ENCODE data around the gene BBS12.
A peak's percentile ranks its signal among the peaks of the same experiment; 100 is the strongest.

The BBS12 gene

GRCh38 chr4:122732329-122733026 lies at the start of gene BBS12:
TSS of gene BBS12 (plus strand) at chr4:122732704. CDS start at chr4:122741893, 9,189 bp downstream.
- peaks cover 13% of the 10 kb centered on the region for H3K4me1 ChIP-seq (ENCODE audit: control insufficient read depth, low read depth, low read length)
- H3K27ac ChIP-seq (ENCODE audit: low read length) = peak within 1 kb of the TSS; percentile 64
- H3K9ac ChIP-seq (ENCODE audit: low read length) = peak within 1 kb of the TSS; percentile 75
- peaks cover 3% of the 10 kb centered on the region for H3K9me3 ChIP-seq (ENCODE audit: control insufficient read depth, low read depth, low read length)
- peak within 1 kb of the TSS; percentile 95 for H3K4me3 ChIP-seq (ENCODE audit: low read length)
- no peaks in the 10 kb centered on the region for H3K27me3 ChIP-seq (ENCODE audit: control insufficient read depth, insufficient read depth, low read length)
- no peaks in the 10 kb centered on the region for H3K36me3 ChIP-seq (ENCODE audit: control insufficient read depth, low read depth, low read length)

DNA sequence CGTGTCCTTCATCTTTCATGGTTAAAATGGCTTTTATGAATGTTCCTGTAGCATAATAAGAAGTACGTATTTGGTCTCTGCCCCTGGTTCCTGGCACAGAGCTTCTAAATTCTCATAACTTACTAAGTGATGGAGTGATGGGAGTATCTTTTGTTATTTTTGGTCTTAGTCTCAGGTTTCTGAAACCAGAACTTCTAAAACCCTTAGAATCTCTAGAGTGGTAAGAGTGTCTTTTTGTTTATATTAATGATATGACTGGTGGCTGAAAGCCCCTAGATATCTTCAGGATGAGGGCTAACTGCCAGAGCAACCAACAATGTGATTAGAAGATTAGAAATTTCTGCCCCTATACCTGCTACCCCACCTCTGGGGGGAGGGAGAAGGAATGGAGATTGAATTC lies 45.8 kb upstream of the BBS12 start:
- Histone ChIP-seq H3K27me3 (ENCODE audit: control insufficient read depth, insufficient read depth, low read length) (no peaks in the 10 kb centered on the region), H3K9ac (ENCODE audit: low read length) (no peak overlapping the region), H3K36me3 (ENCODE audit: control insufficient read depth, low read depth, low read length) (no peaks in the 10 kb centered on the region), H3K4me1 (ENCODE audit: control insufficient read depth, low read depth, low read length) (no peaks in the 10 kb centered on the region), H3K27ac (ENCODE audit: low read length) (no peak overlapping the region), H3K9me3 (ENCODE audit: control insufficient read depth, low read depth, low read length) (no peaks in the 10 kb centered on the region), H3K4me3 (ENCODE audit: low read length) (no peak overlapping the region)

- no peaks in the 10 kb centered on the region for H3K9me3 ChIP-seq (ENCODE audit: control insufficient read depth, low read depth, low read length)
- no peak overlapping the region for H3K9ac ChIP-seq (ENCODE audit: low read length)
- H3K27me3 ChIP-seq (ENCODE audit: control insufficient read depth, insufficient read depth, low read length) = no peaks in the 10 kb centered on the region
- no peaks in the 10 kb centered on the region for H3K4me1 ChIP-seq (ENCODE audit: control insufficient read depth, low read depth, low read length)
- H3K4me3 ChIP-seq (ENCODE audit: low read length) = no peak overlapping the region
- H3K36me3 ChIP-seq (ENCODE audit: control insufficient read depth, low read depth, low read length) = no peaks in the 10 kb centered on the region
- H3K27ac ChIP-seq (ENCODE audit: low read length) = no peak overlapping the region
Measured at GRCh38 chr4:122687531-122688061, 44.9 kb upstream of the BBS12 start.

DNA sequence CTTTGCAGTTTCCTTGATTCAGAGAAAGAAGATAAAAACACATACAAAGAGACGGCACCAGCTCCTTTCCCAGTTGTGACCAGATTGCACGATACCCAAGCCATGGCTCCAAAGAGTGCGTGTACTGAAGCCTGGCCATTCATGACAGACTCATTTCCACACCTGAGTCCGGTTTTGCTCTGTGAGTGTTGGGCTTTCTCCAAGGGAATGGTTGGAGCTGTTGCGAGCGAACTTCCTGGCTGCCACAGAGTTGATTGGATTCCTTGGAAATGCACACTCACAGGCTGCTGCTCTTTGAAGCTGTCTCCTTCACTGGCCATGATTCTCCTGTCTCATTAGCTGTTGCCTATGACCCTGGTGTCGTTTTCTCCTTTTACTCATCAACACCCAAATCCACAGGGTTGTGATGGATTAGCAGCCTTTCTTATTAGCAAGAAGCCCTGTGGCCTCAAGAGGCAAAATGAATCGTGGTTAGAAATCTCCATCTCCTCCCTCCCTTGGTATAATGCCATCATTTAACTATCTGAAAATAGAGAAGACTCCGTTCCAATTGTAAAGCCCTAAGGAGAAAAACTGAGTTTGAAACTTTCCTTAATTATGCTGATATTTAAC lies 43.9 kb upstream of the BBS12 start:
- Histone ChIP-seq H3K27me3 (ENCODE audit: control insufficient read depth, insufficient read depth, low read length) (no peaks in the 10 kb centered on the region), H3K4me3 (ENCODE audit: low read length) (no peak overlapping the region), H3K27ac (ENCODE audit: low read length) (no peak overlapping the region), H3K9me3 (ENCODE audit: control insufficient read depth, low read depth, low read length) (no peaks in the 10 kb centered on the region), H3K9ac (ENCODE audit: low read length) (no peak overlapping the region), H3K4me1 (ENCODE audit: control insufficient read depth, low read depth, low read length) (no peaks in the 10 kb centered on the region), H3K36me3 (ENCODE audit: control insufficient read depth, low read depth, low read length) (no peaks in the 10 kb centered on the region)

DNA sequence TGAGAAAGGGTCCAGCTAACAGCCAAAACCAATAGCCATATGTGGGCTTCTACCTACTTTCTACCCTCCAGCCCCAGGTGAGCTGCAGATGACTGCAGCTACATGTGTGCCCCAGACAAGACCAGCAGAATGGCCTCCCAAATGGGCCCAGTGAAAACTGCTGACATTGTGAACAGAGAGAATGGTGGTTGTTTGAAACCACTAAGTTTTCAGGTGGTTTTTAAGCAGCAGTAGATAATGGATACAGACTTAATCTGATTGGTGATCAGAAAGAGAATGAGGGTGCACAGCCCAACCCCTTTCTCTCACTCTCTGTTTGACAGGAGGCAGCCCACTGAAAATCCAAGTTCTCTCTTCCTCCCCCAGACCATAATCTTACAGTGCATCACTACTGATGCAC lies 42.5 kb upstream of the BBS12 start:
- H3K27ac ChIP-seq (ENCODE audit: low read length) = no peak overlapping the region
- H3K27me3 ChIP-seq (ENCODE audit: control insufficient read depth, insufficient read depth, low read length) = no peaks in the 10 kb centered on the region
- no peak overlapping the region for H3K9ac ChIP-seq (ENCODE audit: low read length)
- H3K9me3 ChIP-seq (ENCODE audit: control insufficient read depth, low read depth, low read length) = no peaks in the 10 kb centered on the region
- H3K4me3 ChIP-seq (ENCODE audit: low read length) = no peak overlapping the region
- no peaks in the 10 kb centered on the region for H3K4me1 ChIP-seq (ENCODE audit: control insufficient read depth, low read depth, low read length)
- H3K36me3 ChIP-seq (ENCODE audit: control insufficient read depth, low read depth, low read length) = no peaks in the 10 kb centered on the region

- no peaks in the 10 kb centered on the region for H3K9me3 ChIP-seq (ENCODE audit: control insufficient read depth, low read depth, low read length)
- no peaks in the 10 kb centered on the region for H3K36me3 ChIP-seq (ENCODE audit: control insufficient read depth, low read depth, low read length)
- no peak overlapping the region for H3K27ac ChIP-seq (ENCODE audit: low read length)
- H3K9ac ChIP-seq (ENCODE audit: low read length) = no peak overlapping the region
- H3K4me3 ChIP-seq (ENCODE audit: low read length) = no peak overlapping the region
- no peaks in the 10 kb centered on the region for H3K4me1 ChIP-seq (ENCODE audit: control insufficient read depth, low read depth, low read length)
- H3K27me3 ChIP-seq (ENCODE audit: control insufficient read depth, insufficient read depth, low read length) = no peaks in the 10 kb centered on the region
Measured at GRCh38 chr4:122691988-122692387, 40.5 kb upstream of the BBS12 start.

GRCh38 chr4:122692641-122693520 lies 39.6 kb upstream of the BBS12 start:
- H3K4me1 ChIP-seq (ENCODE audit: control insufficient read depth, low read depth, low read length) = no peaks in the 10 kb centered on the region
- no peak overlapping the region for H3K4me3 ChIP-seq (ENCODE audit: low read length)
- H3K27me3 ChIP-seq (ENCODE audit: control insufficient read depth, insufficient read depth, low read length) = no peaks in the 10 kb centered on the region
- H3K9me3 ChIP-seq (ENCODE audit: control insufficient read depth, low read depth, low read length) = no peaks in the 10 kb centered on the region
- no peak overlapping the region for H3K9ac ChIP-seq (ENCODE audit: low read length)
- no peaks in the 10 kb centered on the region for H3K36me3 ChIP-seq (ENCODE audit: control insufficient read depth, low read depth, low read length)
- H3K27ac ChIP-seq (ENCODE audit: low read length) = no peak overlapping the region

GRCh38 chr4:122695226-122695625 lies 37.3 kb upstream of the BBS12 start:
- no peaks in the 10 kb centered on the region for H3K27me3 ChIP-seq (ENCODE audit: control insufficient read depth, insufficient read depth, low read length)
- no peaks in the 10 kb centered on the region for H3K4me1 ChIP-seq (ENCODE audit: control insufficient read depth, low read depth, low read length)

GRCh38 chr4:122700178-122700725 lies 32.3 kb upstream of the BBS12 start:
- Histone ChIP-seq H3K27ac (ENCODE audit: low read length) (no peak overlapping the region), H3K4me1 (ENCODE audit: control insufficient read depth, low read depth, low read length) (no peaks in the 10 kb centered on the region), H3K27me3 (ENCODE audit: control insufficient read depth, insufficient read depth, low read length) (no peaks in the 10 kb centered on the region), H3K9me3 (ENCODE audit: control insufficient read depth, low read depth, low read length) (no peaks in the 10 kb centered on the region), H3K4me3 (ENCODE audit: low read length) (no peak overlapping the region), H3K9ac (ENCODE audit: low read length) (no peak overlapping the region), H3K36me3 (ENCODE audit: control insufficient read depth, low read depth, low read length) (no peaks in the 10 kb centered on the region)

More at GRCh38 chr4:122695226-122695625, 37.3 kb upstream of the BBS12 start:
- Histone ChIP-seq H3K9ac (ENCODE audit: low read length) (no peak overlapping the region), H3K27ac (ENCODE audit: low read length) (no peak overlapping the region), H3K9me3 (ENCODE audit: control insufficient read depth, low read depth, low read length) (no peaks in the 10 kb centered on the region), H3K4me3 (ENCODE audit: low read length) (no peak overlapping the region), H3K36me3 (ENCODE audit: control insufficient read depth, low read depth, low read length) (no peaks in the 10 kb centered on the region)

- no peaks in the 10 kb centered on the region for H3K36me3 ChIP-seq (ENCODE audit: control insufficient read depth, low read depth, low read length)
- H3K9me3 ChIP-seq (ENCODE audit: control insufficient read depth, low read depth, low read length) = no peaks in the 10 kb centered on the region
- no peak overlapping the region for H3K9ac ChIP-seq (ENCODE audit: low read length)
- H3K27ac ChIP-seq (ENCODE audit: low read length) = no peak overlapping the region
- no peaks in the 10 kb centered on the region for H3K27me3 ChIP-seq (ENCODE audit: control insufficient read depth, insufficient read depth, low read length)
- no peak overlapping the region for H3K4me3 ChIP-seq (ENCODE audit: low read length)
- H3K4me1 ChIP-seq (ENCODE audit: control insufficient read depth, low read depth, low read length) = no peaks in the 10 kb centered on the region
Measured at GRCh38 chr4:122701061-122701460, 31.4 kb upstream of the BBS12 start.

- Histone ChIP-seq H3K36me3 (ENCODE audit: control insufficient read depth, low read depth, low read length) (no peaks in the 10 kb centered on the region), H3K9me3 (ENCODE audit: control insufficient read depth, low read depth, low read length) (no peaks in the 10 kb centered on the region), H3K4me1 (ENCODE audit: control insufficient read depth, low read depth, low read length) (no peaks in the 10 kb centered on the region), H3K27ac (ENCODE audit: low read length) (no peak overlapping the region), H3K9ac (ENCODE audit: low read length) (no peak overlapping the region), H3K27me3 (ENCODE audit: control insufficient read depth, insufficient read depth, low read length) (no peaks in the 10 kb centered on the region), H3K4me3 (ENCODE audit: low read length) (no peak overlapping the region)
Measured at GRCh38 chr4:122701965-122702364, 30.5 kb upstream of the BBS12 start.

Measured in iPS-18a (cell line).